HFFc6 (cell line): ENCODE data around the gene FBXO41. TPM values are rescaled to one million over a fixed set of nuclear protein-coding genes. Genes with fewer than 3 reads are reported as not detected.

Experiments
- DNase-seq: peaks from one replicate; pipeline ENCODE4 v3.0.0-alpha.2; 2018
- H3K27ac Mint-ChIP-seq: 2 replicates; pipeline ENCODE4 v1.8.0; 2020; ENCODE audit warnings: mild to moderate bottlenecking, mixed read lengths
- H3K27me3 Mint-ChIP-seq: 2 replicates; pipeline ENCODE4 v1.8.0; 2021; ENCODE audit warnings: mild to moderate bottlenecking, moderate library complexity, mixed read lengths; ENCODE audit not compliant: insufficient read depth
- H3K36me3 Mint-ChIP-seq: 2 replicates; pipeline ENCODE4 v1.8.0; 2021; ENCODE audit warnings: low read depth, mixed read lengths
- H3K4me1 Mint-ChIP-seq: 2 replicates; pipeline ENCODE4 v1.8.0; 2020; ENCODE audit warnings: low read depth, mixed read lengths
- H3K4me3 Mint-ChIP-seq: 2 replicates; pipeline ENCODE4 v1.8.0; 2020; ENCODE audit warnings: mild to moderate bottlenecking, moderate library complexity, mixed read lengths
- H3K9me3 Mint-ChIP-seq: 2 replicates; pipeline ENCODE4 v1.8.0; 2020; ENCODE audit warnings: mild to moderate bottlenecking, mixed read lengths
- total RNA-seq, 6 experiments: library from RNA; stranded (reverse); fragmentation: NEBNext Ultra II Directional; extraction: Animal tissue kit (Norgen Biotek cat#: 25700); gene quantifications; 2 replicates in 1 of 6; 3 replicates in 5 of 6; pipeline ENCODE4 v1.2.3, GENCODE V29; 2021
- TF ChIP-seq, protein P1 (sequence below): fragments of 200-600 bp; sonication (generic); IDR thresholded peaks from 2 replicates; pipeline ENCODE4 v1.5.0; 2021; ENCODE audit warnings: antibody characterized with exemption, mild to moderate bottlenecking

The FBXO41 gene
- total RNA-seq, 6 experiments from 2014 or later, result 0.80 to 1.7 (median 1.4) TPM

DNA sequence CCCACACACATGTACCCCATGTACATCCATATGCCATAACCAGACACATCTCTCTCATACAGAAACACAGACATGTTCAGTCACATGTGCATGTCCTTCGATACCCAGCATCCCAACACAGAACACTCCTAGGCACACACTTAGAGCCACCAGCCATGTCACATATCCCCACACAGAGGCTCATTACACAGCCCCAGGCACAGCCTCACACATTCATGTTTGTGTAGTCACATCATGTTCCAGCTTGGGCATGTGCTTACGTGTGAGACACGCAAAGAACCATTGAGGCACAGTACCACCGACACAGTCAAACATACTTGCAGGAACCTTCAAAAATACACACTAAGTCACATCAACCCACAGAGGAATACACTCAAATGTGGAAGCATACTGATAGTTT lies 17.3 kb downstream of the FBXO41 start:
- H3K4me1 Mint-ChIP-seq, result no peaks in the 10 kb centered on the region
- H3K9me3 Mint-ChIP-seq, result no peaks in the 10 kb centered on the region
- H3K4me3 Mint-ChIP-seq, result no peak overlapping the region
- peaks cover 35% of the 10 kb centered on the region for H3K27me3 Mint-ChIP-seq
- DNase-seq, result no peak
- TF ChIP-seq, protein P1, sequence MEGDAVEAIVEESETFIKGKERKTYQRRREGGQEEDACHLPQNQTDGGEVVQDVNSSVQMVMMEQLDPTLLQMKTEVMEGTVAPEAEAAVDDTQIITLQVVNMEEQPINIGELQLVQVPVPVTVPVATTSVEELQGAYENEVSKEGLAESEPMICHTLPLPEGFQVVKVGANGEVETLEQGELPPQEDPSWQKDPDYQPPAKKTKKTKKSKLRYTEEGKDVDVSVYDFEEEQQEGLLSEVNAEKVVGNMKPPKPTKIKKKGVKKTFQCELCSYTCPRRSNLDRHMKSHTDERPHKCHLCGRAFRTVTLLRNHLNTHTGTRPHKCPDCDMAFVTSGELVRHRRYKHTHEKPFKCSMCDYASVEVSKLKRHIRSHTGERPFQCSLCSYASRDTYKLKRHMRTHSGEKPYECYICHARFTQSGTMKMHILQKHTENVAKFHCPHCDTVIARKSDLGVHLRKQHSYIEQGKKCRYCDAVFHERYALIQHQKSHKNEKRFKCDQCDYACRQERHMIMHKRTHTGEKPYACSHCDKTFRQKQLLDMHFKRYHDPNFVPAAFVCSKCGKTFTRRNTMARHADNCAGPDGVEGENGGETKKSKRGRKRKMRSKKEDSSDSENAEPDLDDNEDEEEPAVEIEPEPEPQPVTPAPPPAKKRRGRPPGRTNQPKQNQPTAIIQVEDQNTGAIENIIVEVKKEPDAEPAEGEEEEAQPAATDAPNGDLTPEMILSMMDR, result no peak
- peaks cover 7% of the 10 kb centered on the region; the same call in 1 of the 2 replicates for H3K36me3 Mint-ChIP-seq
- H3K27ac Mint-ChIP-seq, result no peak overlapping the region

DNA sequence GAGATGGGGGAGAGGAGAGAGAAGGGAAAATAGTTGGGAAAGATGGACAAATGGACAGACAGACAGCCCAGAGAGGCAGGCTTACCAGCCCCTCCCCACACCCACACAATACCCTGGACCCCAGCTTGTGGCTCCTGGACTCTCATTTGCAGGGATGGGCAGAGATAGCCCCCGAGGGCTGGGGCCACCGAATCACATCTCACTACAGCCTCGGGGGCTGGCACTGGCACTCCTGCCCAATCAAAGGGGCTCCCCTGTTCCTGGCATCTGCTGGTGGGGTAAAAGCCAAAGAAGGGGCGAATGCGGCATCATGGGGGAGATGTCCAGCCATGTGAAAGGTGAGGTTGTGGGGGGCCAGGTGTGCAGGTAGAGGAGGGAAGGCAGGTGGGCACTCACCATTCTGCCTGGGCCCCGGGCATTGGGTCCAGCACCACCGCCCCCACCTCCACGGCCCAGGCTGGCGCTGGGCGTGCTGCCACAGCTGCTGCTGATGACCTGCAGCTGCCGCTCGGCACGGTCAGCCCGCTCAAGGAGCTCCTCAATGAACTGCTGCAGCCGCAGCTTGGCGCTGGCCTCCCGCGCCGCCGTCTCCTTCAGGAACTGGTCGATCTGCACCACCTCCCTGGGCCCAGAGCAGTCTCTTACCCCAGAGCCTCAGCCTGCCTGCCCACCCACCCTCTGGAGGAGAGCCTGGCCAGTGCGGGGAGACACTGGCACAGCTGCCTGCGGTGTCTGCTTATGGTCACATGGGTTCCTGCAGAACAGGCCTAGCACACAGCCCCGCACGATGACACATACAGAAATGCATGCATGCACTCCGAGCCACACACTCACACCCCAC lies 18.0 kb downstream of the FBXO41 start:
- Mint-ChIP-seq H3K36me3 (peaks cover 7% of the 10 kb centered on the region; the same call in 1 of the 2 replicates), H3K4me1 (no peaks in the 10 kb centered on the region), H3K27me3 (peaks cover 38% of the 10 kb centered on the region), H3K9me3 (no peaks in the 10 kb centered on the region), H3K27ac (no peak overlapping the region), H3K4me3 (no peak overlapping the region)
- TF ChIP-seq, protein P1, result no peak
- DNase-seq, result no peak

DNA sequence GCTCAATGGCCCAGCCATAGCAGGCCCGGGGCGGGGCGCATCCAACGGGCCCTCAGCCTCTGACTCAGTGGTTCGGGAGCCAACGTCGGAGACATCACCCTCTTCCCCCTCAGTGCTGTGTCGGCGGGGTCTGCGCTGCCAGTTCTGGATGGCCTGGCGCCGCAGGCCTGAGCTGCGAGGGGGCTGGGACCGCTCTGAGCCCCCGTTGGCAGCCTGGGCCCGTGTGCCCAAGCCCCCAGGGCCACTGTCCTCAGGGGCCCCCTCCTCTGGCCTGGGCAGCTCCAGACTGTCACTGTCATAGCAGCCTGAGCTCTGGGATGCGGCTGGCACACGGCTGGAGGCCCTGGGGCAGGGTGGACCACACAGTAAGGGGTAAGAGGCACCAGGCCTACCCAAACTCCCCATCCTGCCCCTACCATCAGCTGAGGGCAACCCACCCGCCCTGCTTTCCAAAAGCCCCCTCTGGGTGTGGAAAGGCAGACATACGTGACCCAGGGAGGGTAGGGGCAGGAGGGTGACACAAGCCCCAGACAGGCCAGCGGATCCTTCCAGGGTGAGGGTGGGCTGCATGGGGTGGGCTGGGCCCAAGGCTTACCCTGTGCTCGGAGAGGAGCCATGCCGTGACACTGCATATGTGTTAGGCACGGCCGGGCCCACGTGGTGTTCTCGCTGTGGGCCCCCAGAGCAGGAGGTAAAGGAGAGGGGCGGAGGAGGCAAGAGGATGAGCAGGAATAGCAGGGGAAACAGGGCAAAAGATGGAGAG lies 18.8 kb downstream of the FBXO41 start:
- no peaks in the 10 kb centered on the region for H3K4me1 Mint-ChIP-seq
- no peak for DNase-seq
- peaks cover 35% of the 10 kb centered on the region for H3K27me3 Mint-ChIP-seq
- TF ChIP-seq, protein P1, result no peak
- no peaks in the 10 kb centered on the region for H3K9me3 Mint-ChIP-seq
- H3K27ac Mint-ChIP-seq, result no peak overlapping the region
- no peak overlapping the region for H3K4me3 Mint-ChIP-seq
- peaks cover 7% of the 10 kb centered on the region; the same call in 1 of the 2 replicates for H3K36me3 Mint-ChIP-seq

DNA sequence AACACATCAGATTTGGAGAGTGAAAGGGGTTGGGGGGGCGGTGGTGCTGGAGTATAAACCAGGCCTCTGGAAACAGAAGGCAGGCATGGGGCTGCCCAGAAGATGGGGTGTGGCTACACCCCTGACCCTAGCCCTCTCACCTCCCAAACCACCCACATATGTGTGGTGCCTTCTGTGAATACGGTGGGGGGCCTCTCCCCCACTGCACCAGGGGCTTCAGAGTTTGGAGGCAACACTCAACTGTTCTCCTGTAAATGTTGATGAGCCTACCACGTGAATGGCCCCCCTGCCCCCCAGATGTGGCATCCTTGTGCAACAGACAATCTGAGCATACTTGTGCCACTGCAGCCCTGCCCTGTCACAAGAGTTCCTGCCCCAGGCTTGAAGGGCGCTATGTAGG lies 19.5 kb downstream of the FBXO41 start:
- peaks cover 7% of the 10 kb centered on the region; the same call in 1 of the 2 replicates for H3K36me3 Mint-ChIP-seq
- no peaks in the 10 kb centered on the region for H3K9me3 Mint-ChIP-seq
- H3K4me1 Mint-ChIP-seq, result no peaks in the 10 kb centered on the region
- H3K4me3 Mint-ChIP-seq, result no peak overlapping the region
- TF ChIP-seq, protein P1, result no peak
- DNase-seq, result no peak
- peaks cover 29% of the 10 kb centered on the region for H3K27me3 Mint-ChIP-seq
- H3K27ac Mint-ChIP-seq, result no peak overlapping the region

DNA sequence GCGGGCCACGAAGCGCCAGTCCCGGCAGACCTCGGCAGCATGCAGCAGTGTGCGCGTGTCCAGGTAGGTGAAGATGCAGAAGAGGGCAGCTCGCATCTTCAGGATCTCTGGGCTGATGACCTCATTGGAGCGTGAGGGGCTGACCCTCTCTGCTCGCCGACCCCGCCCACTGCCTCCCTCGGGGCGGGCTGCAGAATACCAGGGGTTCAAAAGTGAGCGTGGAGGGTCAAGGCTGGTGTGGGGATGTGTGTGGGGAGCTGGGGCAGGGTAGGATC lies 20.0 kb downstream of the FBXO41 start:
- Mint-ChIP-seq H3K9me3 (no peaks in the 10 kb centered on the region), H3K27me3 (peaks cover 32% of the 10 kb centered on the region), H3K4me3 (no peak overlapping the region), H3K36me3 (peaks cover 7% of the 10 kb centered on the region; the same call in 1 of the 2 replicates), H3K4me1 (no peaks in the 10 kb centered on the region), H3K27ac (no peak overlapping the region)
- TF ChIP-seq, protein P1, result no peak
- no peak for DNase-seq
